ENCODE data around the gene KRTAP5-9. TPM values are rescaled to one million over a fixed set of nuclear protein-coding genes. Genes with fewer than 3 reads are reported as not detected.

The KRTAP5-9 gene
- total and polyA plus RNA-seq, 10 of the 15 experiments (the other 5 are each of a cell fraction or from before 2014, with no cell fraction given), result 0.06 to 0.38 (median 0.19) TPM; not detected in 4

- 58% methylated on average over 6 of the region's 6 CpGs for whole genome bisulfite sequencing (ENCODE audit: insufficient coverage, insufficient replicate concordance, low lambda C conversion rate, missing lambda C conversion rate)
- ChIA-PET RAD21 (ENCODE audit: unreplicated experiment) (no interaction called here), SMC1A (ENCODE audit: uncharacterized antibody, unreplicated experiment) (no interaction called here), POLR2A (no interaction called here), CTCF (interaction anchor here (0.6 to 1.0 kb wide), 2 partner anchors 19 to 861 kb away, joined by 3 read pairs; no protein-coding TSS in a partner anchor)
- H2AFZ ChIP-seq (ENCODE audit: control insufficient read depth, low read depth, low read length), result no peak overlapping the region
- in situ Hi-C loops (cut with MboI) (no loop called here), intact Hi-C loops (cut with micrococcal nuclease; ENCODE audit: unreplicated experiment) (no loop called here)
- H3K4me1 ChIP-seq (ENCODE audit: control insufficient read depth, insufficient read depth, low read length), result peaks cover 36% of the 10 kb centered on the region
- ATAC-seq, result no peak
- FAIRE-seq, result no peak
- no peaks in the 10 kb centered on the region for H3K36me3 ChIP-seq (ENCODE audit: control insufficient read depth in 2 of 2, insufficient read depth in 2 of 2, low read length in 1 of 2)
- H3K79me2 ChIP-seq (ENCODE audit: control insufficient read depth, insufficient read depth, low read length), result no peaks in the 10 kb centered on the region
- no peak for DNase-seq (ENCODE audit: low read depth, low spot score)
- H3K4me3 ChIP-seq, result no peak overlapping the region
- no peaks in the 10 kb centered on the region for H3K27me3 ChIP-seq (replicated peaks in 1 of 2; ENCODE audit: control insufficient read depth in 2 of 2, insufficient read depth in 2 of 2, low read length in 1 of 2)
- no peak for TF ChIP-seq HDGF (IDR thresholded peaks at IDR 0.05)
- TF ChIP-seq SMARCA5 (IDR thresholded peaks at IDR 0.05), result no peak
- TF ChIP-seq, protein P1, sequence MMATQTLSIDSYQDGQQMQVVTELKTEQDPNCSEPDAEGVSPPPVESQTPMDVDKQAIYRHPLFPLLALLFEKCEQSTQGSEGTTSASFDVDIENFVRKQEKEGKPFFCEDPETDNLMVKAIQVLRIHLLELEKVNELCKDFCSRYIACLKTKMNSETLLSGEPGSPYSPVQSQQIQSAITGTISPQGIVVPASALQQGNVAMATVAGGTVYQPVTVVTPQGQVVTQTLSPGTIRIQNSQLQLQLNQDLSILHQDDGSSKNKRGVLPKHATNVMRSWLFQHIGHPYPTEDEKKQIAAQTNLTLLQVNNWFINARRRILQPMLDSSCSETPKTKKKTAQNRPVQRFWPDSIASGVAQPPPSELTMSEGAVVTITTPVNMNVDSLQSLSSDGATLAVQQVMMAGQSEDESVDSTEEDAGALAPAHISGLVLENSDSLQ (IDR thresholded peaks at IDR 0.05), result no peak
- TF ChIP-seq FOXM1 (IDR thresholded peaks at IDR 0.05; ENCODE audit: low read depth, low read length), result no peak
- no peak for TF ChIP-seq RCOR1 (conservative IDR thresholded peaks at IDR 0.05; ENCODE audit: low read depth, low read length)
- no peak for TF ChIP-seq CHD2 (IDR thresholded peaks at IDR 0.05; ENCODE audit: borderline replicate concordance, low read depth, low read length)
- TF ChIP-seq RB1 (IDR thresholded peaks at IDR 0.05; ENCODE audit: borderline replicate concordance), result no peak
- no peak for TF ChIP-seq JUNB (IDR thresholded peaks at IDR 0.05)
- H4K20me1 ChIP-seq (ENCODE audit: control insufficient read depth, insufficient read depth), result no peaks in the 10 kb centered on the region
- no peak overlapping the region for H3K27ac ChIP-seq (ENCODE audit: control insufficient read depth, insufficient read depth)
- H3K9me3 ChIP-seq (replicated peaks; ENCODE audit: control insufficient read depth, insufficient read depth, low read length), result peaks cover 36% of the 10 kb centered on the region
- no peak overlapping the region for H3K9ac ChIP-seq (ENCODE audit: control insufficient read depth, insufficient read depth, low read length)
- no peak overlapping the region for H3K4me2 ChIP-seq (ENCODE audit: control insufficient read depth, insufficient read depth)
- BruUV-seq (replicated peaks), result no TSS peak
Measured at GRCh38 chr11:71544525-71545214, 3.5 kb upstream of the KRTAP5-9 start.

Measured in GM12878 (cell line).